Heart left ventricle (tissue), 13 donors: ENCODE results near the gene C1QA.

Source experiments
- CTCF ChIP-seq, 12 donors: fragments of 200-600 bp; sonication (generic) in 4 of 12; IDR thresholded peaks; one replicate each; pipeline versions ENCODE4 v1.5.0 to v1.8.0; 2018 to 2022; ENCODE audit warnings: antibody characterized with exemption in 12 of 12, mild to moderate bottlenecking in 5 of 12
- POLR2A ChIP-seq, 2 donors: fragments of 450-650 bp; IDR thresholded peaks; one replicate each; pipeline ENCODE4 v1.6.1; 2017; ENCODE audit warnings: antibody characterized with exemption in 2 of 2, mild to moderate bottlenecking in 2 of 2, moderate library complexity in 2 of 2
- donor health status: ischemic (EF 13 %, LVEDD 7.1; RV severe dilation, severe dysfunction).
- donor health status: DM: no; HTN: yes; CAD: no.
- donor health status: DM: no; HTN: no; CAD: no.
- donor health status: ischemic (EF 25% LVEDD 6.9; RV normal size, moderate dysfunction).
- donor health status: ischemic (EF 25% LVEDD 5.7; RV mildly dilated, moderate dysfunction).
- donor health status: ischemic (EF 35%, LVEDD 5.7; RV mildly dilated, moderate dysfunction).
- donor health status: nonischemic (EF 11% LVEDD 7.7; RV severe dilation, severe dysfunction).
- donor health status: DM: yes; HTN: yes; CAD: no.
- donor health status: PGD.
- donor health status: ischemic (EF 29% LVEDD 5.4; RV normal size, mild dysfunction).
- donor health status: nonischemic (EF 23%, LVEDD 6.1; RV moderate dilation, normal function).

GRCh38 chr1:22658385-22659163, 22.1 kb downstream of the C1QA start:
- no peak for TF ChIP-seq CTCF (IDR thresholded peaks at IDR 0.05)
- TF ChIP-seq POLR2A (IDR thresholded peaks at IDR 0.05), result no peak
